Liver (tissue), 9 donors: ENCODE measurements around the gene RFT1. TPM values are rescaled to one million over a fixed set of nuclear protein-coding genes. Genes with fewer than 3 reads are reported as not detected.

ENCODE experiments used
- DNase-seq: peaks from one replicate; pipeline ENCODE4 v3.0.0-alpha.2; 2017; ENCODE audit warnings: low spot score
- H3K27ac ChIP-seq, 2 donors: one replicate each; pipeline ENCODE4 v1.7.0; 2013; ENCODE audit warnings: inconsistent platforms in 2 of 2, low read length in 2 of 2, control low read depth in 1 of 2, low read depth in 1 of 2, mild to moderate bottlenecking in 1 of 2
- H3K27me3 ChIP-seq, 4 donors: one replicate each; pipeline versions ENCODE4 v1.6.1 to v1.7.0; 2013; ENCODE audit warnings: low read length in 3 of 4, inconsistent platforms in 1 of 4, mild to moderate bottlenecking in 1 of 4, moderate library complexity in 1 of 4; ENCODE audit not compliant: control insufficient read depth in 4 of 4, insufficient read depth in 4 of 4
- H3K36me3 ChIP-seq, 4 donors: one replicate each; pipeline versions ENCODE4 v1.6.1 to v1.7.0; 2013; ENCODE audit warnings: low read length in 3 of 4, mild to moderate bottlenecking in 3 of 4, low read depth in 1 of 4, moderate library complexity in 1 of 4; ENCODE audit not compliant: control insufficient read depth in 4 of 4, insufficient read depth in 3 of 4
- H3K4me1 ChIP-seq, 4 donors: one replicate each; pipeline versions ENCODE4 v1.6.1 to v1.7.0; 2013; ENCODE audit warnings: low read length in 3 of 4, mild to moderate bottlenecking in 3 of 4, moderate library complexity in 1 of 4; ENCODE audit not compliant: control insufficient read depth in 4 of 4, insufficient read depth in 4 of 4
- H3K4me3 ChIP-seq, 3 donors: one replicate each; pipeline versions ENCODE4 v1.6.1 to v1.7.0; 2013; ENCODE audit warnings: low read length in 3 of 3, control low read depth in 1 of 3, low read depth in 1 of 3, mild to moderate bottlenecking in 1 of 3
- H3K9ac ChIP-seq, 2 donors: one replicate each; pipeline ENCODE4 v1.7.0; 2013; ENCODE audit warnings: low read length in 2 of 2, mild to moderate bottlenecking in 2 of 2, moderate library complexity in 2 of 2, control low read depth in 1 of 2, low read depth in 1 of 2
- H3K9me3 ChIP-seq, 4 donors: one replicate each; pipeline versions ENCODE4 v1.6.1 to v1.7.0; 2013; ENCODE audit warnings: low read length in 3 of 4; ENCODE audit not compliant: control insufficient read depth in 4 of 4
- ATF3 ChIP-seq: IDR thresholded peaks from 2 replicates; pipeline ENCODE4 v1.6.1; 2016; ENCODE audit warnings: antibody characterized with exemption
- CTCF ChIP-seq: fragments of 150-350 bp; IDR thresholded peaks from 2 replicates; pipeline ENCODE4 v1.5.1; 2017; ENCODE audit warnings: improper control_type of control experiment, low read depth, low read length; ENCODE audit not compliant: missing input control
- EGR1 ChIP-seq, 2 donors: IDR thresholded peaks; 2 replicates each; pipeline ENCODE4 v1.6.1; 2016 to 2018; ENCODE audit warnings: antibody characterized with exemption in 2 of 2, low read depth in 2 of 2
- GABPA ChIP-seq, 2 donors: IDR thresholded peaks in 1 of 2; conservative IDR thresholded peaks in 1 of 2; 2 replicates each; pipeline ENCODE4 v1.6.1; 2016; ENCODE audit warnings: antibody characterized with exemption in 2 of 2, mild to moderate bottlenecking in 1 of 2, moderate library complexity in 1 of 2
- HNF4A ChIP-seq, 2 donors: conservative IDR thresholded peaks; 2 replicates each; pipeline ENCODE4 v1.6.1; 2016; ENCODE audit warnings: antibody characterized with exemption in 2 of 2, mild to moderate bottlenecking in 2 of 2
- HNF4G ChIP-seq: IDR thresholded peaks from 2 replicates; pipeline ENCODE4 v1.6.1; 2016; ENCODE audit warnings: antibody characterized with exemption
- JUND ChIP-seq, 2 donors: IDR thresholded peaks; 2 replicates each; pipeline ENCODE4 v1.6.1; 2016; ENCODE audit warnings: antibody characterized with exemption in 2 of 2
- NR2F2 ChIP-seq: IDR thresholded peaks from 2 replicates; pipeline ENCODE4 v1.6.1; 2016; ENCODE audit warnings: antibody characterized with exemption
- RAD21 ChIP-seq, 2 donors: IDR thresholded peaks; 2 replicates each; pipeline ENCODE4 v1.6.1; 2016; ENCODE audit warnings: antibody characterized with exemption in 2 of 2, mild to moderate bottlenecking in 2 of 2
- REST ChIP-seq: IDR thresholded peaks from 2 replicates; pipeline ENCODE4 v1.6.1; 2016; ENCODE audit warnings: antibody characterized with exemption, mild to moderate bottlenecking
- RXRA ChIP-seq, 2 donors: IDR thresholded peaks; 2 replicates each; pipeline ENCODE4 v1.6.1; 2017 to 2018; ENCODE audit warnings: antibody characterized with exemption in 2 of 2, mild to moderate bottlenecking in 1 of 2
- SP1 ChIP-seq: IDR thresholded peaks from 2 replicates; pipeline ENCODE4 v1.6.1; 2018; ENCODE audit warnings: antibody characterized with exemption, mild to moderate bottlenecking
- TAF1 ChIP-seq: conservative IDR thresholded peaks from 2 replicates; pipeline ENCODE4 v1.6.1; 2016; ENCODE audit warnings: antibody characterized with exemption, mild to moderate bottlenecking
- YY1 ChIP-seq: IDR thresholded peaks from 2 replicates; pipeline ENCODE4 v1.6.1; 2016; ENCODE audit warnings: antibody characterized with exemption, mild to moderate bottlenecking
- ZBTB33 ChIP-seq: IDR thresholded peaks from 2 replicates; pipeline ENCODE4 v1.6.1; 2016; ENCODE audit warnings: antibody characterized with exemption
- WGBS: extraction: QIAGEN DNeasy Blood & Tissue Kit; methylation state at CpG from one replicate; pipeline ENCODE4 v1.1.7; 2013; 5-methylcytosine and 5-hydroxymethylcytosine counted together
- polyA plus RNA-seq, 2 donors: library from polyadenylated mRNA; stranded (reverse) in 1 of 2; unstranded in 1 of 2; fragments of 200-250 nt in 1 of 2; fragments of >200 nt in 1 of 2; fragmentation: Nextera tagmentation in 1 of 2; extraction: Ambion mirVana in 1 of 2; gene quantifications; one replicate each; pipeline versions ENCODE4 v1.2.1 to v1.2.3, GENCODE V29; 2013 to 2015
- total RNA-seq, 2 donors: library from RNA; depleted of rRNA; stranded (reverse); fragments of >200 nt; gene quantifications; one replicate each; pipeline ENCODE4 v1.2.3, GENCODE V29; 2014
- donor health status: healthy.
- donor health status: healthy.
- donor health status: healthy.
- donor health status: healthy.
- donor health status: healthy.

Gene RFT1
- total and polyA plus RNA-seq, 4 donors: 8.0 to 12.6 (median 11.8) TPM

- TF ChIP-seq JUND (IDR thresholded peaks at IDR 0.05) (no peak), CTCF (no peak), YY1 (no peak), HNF4A (conservative IDR thresholded peaks at IDR 0.05) (no peak)
Observed at GRCh38 chr3:53097887-53098286, 32.3 kb downstream of the RFT1 start (continued).

GRCh38 chr3:53092942-53093341 lies 37.3 kb downstream of the RFT1 start:
- Histone ChIP-seq H3K36me3 (peaks cover 0 to 19% (median 11%) of the 10 kb centered on the region in 4 donors), H3K4me1 (peaks cover 15 to 25% (median 21%) of the 10 kb centered on the region in 4 donors), H3K9me3 (no peaks in the 10 kb centered on the region), H3K27ac (peak overlapping the region in 1 of 2 donors; percentile 66), H3K9ac (no peak overlapping the region), H3K27me3 (no peaks in the 10 kb centered on the region), H3K4me3 (no peak overlapping the region)
- TF ChIP-seq RXRA (IDR thresholded peaks at IDR 0.05) (peak; percentile 75 to 85), SP1 (peak; percentile 83), ATF3 (peak; percentile 60), HNF4G (peak; percentile 92), GABPA (IDR thresholded peaks at IDR 0.05 in 1 of 2, conservative IDR thresholded peaks at IDR 0.05 in 1 of 2) (no peak), HNF4A (conservative IDR thresholded peaks at IDR 0.05) (peak; percentile 95 to 99), NR2F2 (peak; percentile 69), TAF1 (no peak), EGR1 (IDR thresholded peaks at IDR 0.05; ENCODE audit: low read depth in 2 of 2) (no peak), YY1 (peak; percentile 47), JUND (IDR thresholded peaks at IDR 0.05) (peak; percentile 42 to 63), RAD21 (IDR thresholded peaks at IDR 0.05) (peak in 1 of 2 donors; percentile 34), CTCF (no peak), ZBTB33 (no peak)
- no peak for DNase-seq
- WGBS: 67% methylated on average over 2 of the region's 2 CpGs

GRCh38 chr3:53092216-53092615 lies 38.0 kb downstream of the RFT1 start:
- Histone ChIP-seq H3K27me3 (no peaks in the 10 kb centered on the region), H3K36me3 (peaks cover 0 to 16% (median 11%) of the 10 kb centered on the region in 4 donors), H3K4me1 (peaks cover 15 to 25% (median 21%) of the 10 kb centered on the region in 4 donors), H3K9me3 (no peaks in the 10 kb centered on the region), H3K27ac (no peak overlapping the region), H3K9ac (no peak overlapping the region), H3K4me3 (no peak overlapping the region)
- WGBS: 98% methylated on average over 11 of the region's 11 CpGs
- no peak for TF ChIP-seq REST
- TF ChIP-seq EGR1 (IDR thresholded peaks at IDR 0.05; ENCODE audit: low read depth in 2 of 2): no peak
- no peak for DNase-seq
